ENCODE results near the gene SERPINB6. TPM values are rescaled to one million over a fixed set of nuclear protein-coding genes. Genes with fewer than 3 reads are reported as not detected.

SERPINB6 gene
- total RNA-seq, 1 donor from 2014 or later, result 48.7 TPM

DNA sequence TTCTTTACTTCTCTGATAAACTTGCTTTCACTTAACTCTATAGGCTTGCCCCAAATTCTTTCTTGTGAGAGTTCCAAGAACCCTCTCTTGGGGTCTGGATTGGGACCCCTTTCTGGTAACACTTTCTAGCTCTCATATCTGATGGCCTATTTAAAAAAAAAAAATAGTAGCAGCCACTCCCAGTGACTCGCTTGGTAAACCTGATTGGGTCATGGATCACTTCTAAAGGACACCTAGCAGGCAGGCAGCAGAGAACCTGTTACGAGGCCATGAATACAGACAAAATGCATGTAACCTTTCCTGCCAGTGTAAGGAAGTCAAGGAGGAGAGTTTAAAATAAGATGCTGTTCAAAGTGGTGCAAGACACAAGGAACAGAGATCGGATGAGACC lies 9.1 kb upstream of the SERPINB6 start:
- no peak for TF ChIP-seq CTCF (IDR thresholded peaks at IDR 0.05; ENCODE audit: insufficient read depth, low read length, severe bottlenecking)
- no peak overlapping the region for H3K4me3 ChIP-seq (ENCODE audit: low read depth, low read length)
- no peak for FAIRE-seq
- H3K36me3 ChIP-seq (ENCODE audit: control insufficient read depth, insufficient read depth, low read length), result no peaks in the 10 kb centered on the region
- no peaks in the 10 kb centered on the region for H3K27me3 ChIP-seq (ENCODE audit: control insufficient read depth, insufficient read depth, low read length)
- peak; percentile 72 for DNase-seq (ENCODE audit: low read depth)

GRCh38 chr6:2979819-2980464 lies 8.6 kb upstream of the SERPINB6 start:
- no peak for TF ChIP-seq CTCF (IDR thresholded peaks at IDR 0.05; ENCODE audit: insufficient read depth, low read length, severe bottlenecking)
- FAIRE-seq (no peak), DNase-seq (ENCODE audit: low read depth) (peak; percentile 68)
- H3K36me3 ChIP-seq (ENCODE audit: control insufficient read depth, insufficient read depth, low read length), result no peaks in the 10 kb centered on the region
- H3K4me3 ChIP-seq (ENCODE audit: low read depth, low read length), result no peak overlapping the region
- H3K27me3 ChIP-seq (ENCODE audit: control insufficient read depth, insufficient read depth, low read length), result no peaks in the 10 kb centered on the region

- H3K27me3 ChIP-seq (ENCODE audit: control insufficient read depth, insufficient read depth, low read length), result no peaks in the 10 kb centered on the region
- no peak overlapping the region for H3K4me3 ChIP-seq (ENCODE audit: low read depth, low read length)
- no peak for TF ChIP-seq CTCF (IDR thresholded peaks at IDR 0.05; ENCODE audit: insufficient read depth, low read length, severe bottlenecking)
- DNase-seq (ENCODE audit: low read depth) (no peak), FAIRE-seq (no peak)
- H3K36me3 ChIP-seq (ENCODE audit: control insufficient read depth, insufficient read depth, low read length), result no peaks in the 10 kb centered on the region
Measured at GRCh38 chr6:2978923-2979322, 7.6 kb upstream of the SERPINB6 start.

- Histone ChIP-seq H3K27me3 (ENCODE audit: control insufficient read depth, insufficient read depth, low read length) (no peaks in the 10 kb centered on the region), H3K36me3 (ENCODE audit: control insufficient read depth, insufficient read depth, low read length) (no peaks in the 10 kb centered on the region), H3K4me3 (ENCODE audit: low read depth, low read length) (no peak overlapping the region)
- no peak for FAIRE-seq
- no peak for TF ChIP-seq CTCF (IDR thresholded peaks at IDR 0.05; ENCODE audit: insufficient read depth, low read length, severe bottlenecking)
- no peak for DNase-seq (ENCODE audit: low read depth)
Measured at GRCh38 chr6:2977799-2978590, 6.6 kb upstream of the SERPINB6 start.

GRCh38 chr6:2977290-2977689 lies 5.9 kb upstream of the SERPINB6 start:
- TF ChIP-seq CTCF (IDR thresholded peaks at IDR 0.05; ENCODE audit: insufficient read depth, low read length, severe bottlenecking), result no peak
- no peak for FAIRE-seq

More at GRCh38 chr6:2977290-2977689, 5.9 kb upstream of the SERPINB6 start:
- Histone ChIP-seq H3K27me3 (ENCODE audit: control insufficient read depth, insufficient read depth, low read length) (no peaks in the 10 kb centered on the region), H3K4me3 (ENCODE audit: low read depth, low read length) (no peak overlapping the region), H3K36me3 (ENCODE audit: control insufficient read depth, insufficient read depth, low read length) (no peaks in the 10 kb centered on the region)
- no peak for DNase-seq (ENCODE audit: low read depth)
